BJ (cell line): ENCODE results near the gene PCNA. TPM values are rescaled to one million over a fixed set of nuclear protein-coding genes. Genes with fewer than 3 reads are reported as not detected.

Experiments used
- CTCF ChIA-PET: fragments of 350-600 bp; formaldehyde crosslinking; extraction: SDS; loops from one replicate; lab custom pipeline; 2021; ENCODE audit warnings: antibody characterized with exemption, inconsistent platforms; lab: Yijun Ruan, JAX
- POLR2A ChIA-PET: fragments of 300-600 bp; sonication (Branson Sonifier 250); formaldehyde crosslinking; extraction: SDS; loops from one replicate; lab custom pipeline; 2021; ENCODE audit warnings: antibody characterized with exemption; lab: Charles Lee
- DNase-seq: peaks from one replicate; pipeline ENCODE4 v3.0.0-alpha.2; 2011; ENCODE audit warnings: low read depth
- H3K27me3 ChIP-seq: 2 replicates; pipeline ENCODE4 v1.6.0; 2011; ENCODE audit warnings: low read length; ENCODE audit not compliant: control insufficient read depth, insufficient read depth
- H3K36me3 ChIP-seq: 2 replicates; pipeline ENCODE4 v1.5.1; 2011; ENCODE audit warnings: low read length; ENCODE audit not compliant: control insufficient read depth, insufficient read depth
- H3K4me3 ChIP-seq: 2 replicates; pipeline ENCODE4 v1.5.1; 2011; ENCODE audit warnings: low read depth, mild to moderate bottlenecking, control low read depth, low read length
- CTCF ChIP-seq: IDR thresholded peaks from 2 replicates; pipeline ENCODE4 v1.5.1; 2011; ENCODE audit warnings: low read depth, mild to moderate bottlenecking, control low read depth, inconsistent platforms, low read length, moderate library complexity; ENCODE audit not compliant: insufficient read depth
- polyA plus RNA-seq: library from polyadenylated mRNA; depleted of rRNA; stranded (reverse); fragments of >200 nt; gene quantifications from 2 replicates; pipeline ENCODE4 v1.2.3, GENCODE V29; 2011

Gene PCNA
- polyA plus RNA-seq, 1 experiment, result 78.2 TPM

- Histone ChIP-seq H3K4me3 (no peak overlapping the region), H3K36me3 (no peaks in the 10 kb centered on the region), H3K27me3 (no peaks in the 10 kb centered on the region)
- CTCF ChIA-PET, result no interaction called here
- no peak for DNase-seq
- POLR2A ChIA-PET, result no interaction called here
- no peak for TF ChIP-seq CTCF
Measured at GRCh38 chr20:5090191-5090590, 29.6 kb downstream of the PCNA start.

- CTCF ChIA-PET, result interaction anchor here (1.0 to 1.7 kb wide), 2 partner anchors 10 to 12 kb away, joined by 4 to 8 read pairs; no protein-coding TSS in a partner anchor
- TF ChIP-seq CTCF, result no peak
- Histone ChIP-seq H3K36me3 (no peaks in the 10 kb centered on the region), H3K4me3 (no peak overlapping the region), H3K27me3 (no peaks in the 10 kb centered on the region)
- no peak for DNase-seq
- POLR2A ChIA-PET, result no interaction called here
Measured at GRCh38 chr20:5088688-5089087, 31.1 kb downstream of the PCNA start.

- DNase-seq, result no peak
- CTCF ChIA-PET, result interaction anchor here (1.1 kb wide), 1 partner anchor 12 kb away, joined by 3 read pairs; no protein-coding TSS in a partner anchor
- no peaks in the 10 kb centered on the region for H3K27me3 ChIP-seq
- POLR2A ChIA-PET, result no interaction called here
- no peak overlapping the region for H3K4me3 ChIP-seq
- H3K36me3 ChIP-seq, result no peaks in the 10 kb centered on the region
- no peak for TF ChIP-seq CTCF
Measured at GRCh38 chr20:5085380-5085779, 34.4 kb downstream of the PCNA start.

- H3K27me3 ChIP-seq, result no peaks in the 10 kb centered on the region
- ChIA-PET CTCF (interaction anchor here (1.1 kb wide), 1 partner anchor 20 kb away, joined by 4 read pairs; no protein-coding TSS in a partner anchor), POLR2A (no interaction called here)
- DNase-seq, result peak; percentile 19
- H3K4me3 ChIP-seq, result no peak overlapping the region
- no peaks in the 10 kb centered on the region for H3K36me3 ChIP-seq
- no peak for TF ChIP-seq CTCF
Measured at GRCh38 chr20:5080384-5080877, 39.3 kb downstream of the PCNA start.

GRCh38 chr20:5078399-5078958 is 41.3 kb downstream of the PCNA start:
- POLR2A ChIA-PET, result no interaction called here
- DNase-seq, result no peak
- no peak overlapping the region for H3K4me3 ChIP-seq
- CTCF ChIA-PET, result no interaction called here
- H3K36me3 ChIP-seq, result no peaks in the 10 kb centered on the region
- no peaks in the 10 kb centered on the region for H3K27me3 ChIP-seq
- TF ChIP-seq CTCF, result no peak
